ENCODE measurements around the gene FADD.

Gene FADD

DNA sequence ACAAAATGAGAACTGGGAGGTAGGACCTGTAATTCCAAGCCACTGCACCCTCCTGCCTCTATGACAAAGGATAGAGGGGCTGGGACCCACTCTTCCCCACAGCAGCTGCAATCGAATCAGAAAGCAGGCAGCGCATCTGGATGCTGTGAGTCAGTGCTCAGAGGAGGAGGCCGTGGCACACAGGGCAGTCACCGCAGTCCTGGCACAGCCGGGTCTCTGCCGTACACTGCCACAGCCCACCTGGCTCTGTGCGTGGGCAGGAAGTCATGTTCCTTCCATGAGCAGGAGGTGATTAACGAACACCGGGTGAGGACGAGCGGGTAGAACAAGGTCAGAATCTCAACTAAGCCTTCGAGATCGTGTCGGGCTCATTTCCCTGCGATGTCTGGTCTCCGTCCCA lies 37.2 kb downstream of the FADD start:
- no peak for DNase-seq

DNA sequence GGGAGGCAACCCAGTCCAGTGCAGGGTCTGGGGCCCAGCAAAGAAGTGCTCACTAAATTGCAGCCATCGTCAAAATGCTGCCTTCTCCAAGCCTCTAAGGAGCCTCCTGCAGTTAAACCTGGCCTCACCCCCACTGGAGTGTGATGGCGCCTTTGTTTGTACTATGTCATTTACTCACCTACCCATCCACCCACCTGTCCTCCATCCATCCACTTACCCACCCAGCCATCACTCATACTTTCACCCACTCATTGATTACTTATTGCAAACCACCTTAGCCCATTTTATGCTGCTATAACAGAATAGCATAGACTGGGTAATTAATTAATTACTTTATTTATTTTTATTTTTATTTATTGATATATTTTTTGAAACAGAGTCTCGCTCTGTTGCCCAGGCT lies 38.6 kb downstream of the FADD start:
- no peak for DNase-seq

DNA sequence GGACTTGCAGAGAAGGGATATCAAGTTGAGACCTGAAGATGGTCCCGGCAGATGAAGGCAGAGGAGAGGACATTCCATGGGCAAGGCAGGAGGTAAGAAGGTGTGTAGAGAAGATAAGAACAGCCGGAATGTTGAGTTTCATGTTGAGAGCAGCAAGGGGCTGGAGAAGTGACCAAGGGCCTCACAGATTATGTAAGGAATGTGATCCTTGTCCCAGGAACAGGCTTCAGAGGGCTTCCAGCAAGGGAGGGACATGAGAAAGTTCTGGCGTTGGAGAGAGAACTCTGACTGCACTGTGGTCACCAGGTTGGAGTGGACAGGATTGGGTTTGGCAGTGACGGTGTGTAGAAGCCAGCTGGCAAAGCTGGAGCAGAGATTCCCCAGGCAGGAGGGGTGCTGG lies 39.8 kb downstream of the FADD start:
- DNase-seq, result no peak

DNA sequence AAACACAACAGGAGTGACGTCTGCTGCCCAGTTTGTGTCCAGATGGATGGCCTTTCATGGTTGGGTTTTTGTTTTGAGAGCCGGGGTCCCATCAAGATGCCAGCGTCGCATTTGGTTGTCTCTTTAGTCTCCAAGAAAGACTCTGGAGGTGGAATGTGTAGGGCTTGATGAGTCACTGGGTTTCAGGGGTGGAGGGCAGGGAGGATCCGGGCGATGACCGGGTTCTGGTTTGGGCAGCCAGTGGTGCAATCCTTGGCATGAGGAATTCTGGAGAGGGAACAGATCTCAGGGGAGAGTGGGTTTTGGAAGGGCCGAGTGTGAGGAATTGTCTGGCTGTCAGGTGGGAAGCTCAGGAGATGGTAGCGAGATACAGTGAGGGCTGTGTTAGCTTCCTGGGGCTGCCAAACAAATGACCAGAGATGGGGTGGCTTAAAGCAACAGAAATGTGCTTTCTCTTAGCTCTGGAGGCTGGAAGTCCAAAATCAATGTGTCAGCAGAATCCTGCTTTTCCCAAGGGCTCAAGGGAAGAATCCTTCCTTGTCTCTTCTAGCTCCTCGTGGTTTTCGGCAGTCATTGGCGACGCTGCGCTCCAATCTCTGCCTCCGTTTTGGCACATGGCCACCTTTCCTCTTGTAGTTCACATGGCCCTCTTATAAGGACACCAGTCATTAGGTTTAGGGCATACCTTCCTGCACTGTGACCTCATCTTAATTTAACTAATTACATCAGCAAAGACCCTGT lies 41.0 kb downstream of the FADD start:
- DNase-seq, result no peak

DNA sequence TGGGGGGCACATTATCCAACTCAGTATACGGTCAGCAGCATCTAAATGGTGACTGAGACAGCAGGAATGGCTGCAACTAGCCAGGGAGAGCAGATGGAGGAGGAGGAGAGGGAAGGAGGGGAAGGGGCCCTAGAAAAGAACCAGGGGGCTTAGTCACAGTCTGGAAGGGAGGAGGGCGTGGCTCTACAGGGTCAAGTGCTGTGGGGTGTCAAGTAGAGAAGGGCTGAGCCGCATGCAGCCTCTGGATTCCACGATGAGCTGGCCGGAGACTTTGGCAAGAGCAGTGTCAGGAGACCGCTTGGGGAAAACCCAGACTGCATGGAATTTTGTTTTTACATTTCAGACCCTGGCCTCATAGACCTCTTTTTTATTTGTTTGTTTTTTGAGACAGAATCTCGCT lies 41.6 kb downstream of the FADD start:
- DNase-seq, result no peak

DNA sequence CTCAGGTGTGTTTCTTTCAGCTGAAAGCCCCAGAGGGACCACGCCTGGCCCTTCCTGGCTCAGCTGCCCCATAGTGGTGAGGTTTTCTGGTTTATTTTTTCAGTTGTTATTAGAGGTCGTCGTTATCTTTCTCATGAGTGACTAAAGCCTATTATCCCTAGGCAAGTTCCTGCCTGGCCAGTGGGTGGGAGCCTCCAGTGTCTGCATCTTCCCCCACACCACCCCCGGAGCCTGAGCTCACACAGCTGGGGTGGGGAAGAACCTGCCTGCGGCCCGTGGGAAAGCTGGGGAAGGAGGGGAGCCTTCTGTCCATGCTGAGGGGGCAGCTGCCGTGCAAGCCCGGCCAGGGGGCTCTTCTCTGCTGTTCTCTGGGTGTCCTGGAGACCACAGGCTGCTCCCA lies 43.1 kb downstream of the FADD start:
- DNase-seq, result no peak

DNA sequence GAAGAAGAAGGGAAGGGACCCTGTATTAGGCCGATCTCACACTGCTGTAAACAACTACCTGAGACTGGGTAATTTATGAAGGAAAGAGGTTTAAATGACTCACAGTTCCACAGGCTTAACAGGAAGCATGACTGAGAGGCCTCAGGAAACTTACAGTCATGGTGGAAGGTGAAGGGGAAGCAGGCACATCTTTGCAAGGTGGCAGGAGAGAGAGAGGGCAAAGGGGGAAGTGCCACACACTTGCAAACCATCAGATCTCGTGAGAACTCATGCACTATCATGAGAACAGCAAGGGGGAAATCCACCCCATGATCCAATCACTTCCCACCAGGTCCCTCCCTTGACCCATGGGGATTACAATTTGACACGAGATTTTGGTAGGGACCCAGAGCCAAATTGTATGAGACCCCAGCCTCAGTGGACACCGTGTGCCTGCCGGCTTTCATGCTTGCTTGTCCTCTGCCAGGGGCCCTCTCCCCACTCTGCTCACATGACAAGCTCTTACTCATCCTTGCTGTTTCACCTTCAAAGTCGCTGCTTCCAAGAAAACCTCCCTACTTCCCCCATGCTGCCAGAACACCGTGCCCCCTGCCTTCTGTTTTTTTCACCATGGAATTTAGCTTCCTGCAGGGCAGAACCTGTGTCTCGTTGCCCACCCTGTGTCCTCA lies 44.1 kb downstream of the FADD start:
- DNase-seq, result no peak

DNA sequence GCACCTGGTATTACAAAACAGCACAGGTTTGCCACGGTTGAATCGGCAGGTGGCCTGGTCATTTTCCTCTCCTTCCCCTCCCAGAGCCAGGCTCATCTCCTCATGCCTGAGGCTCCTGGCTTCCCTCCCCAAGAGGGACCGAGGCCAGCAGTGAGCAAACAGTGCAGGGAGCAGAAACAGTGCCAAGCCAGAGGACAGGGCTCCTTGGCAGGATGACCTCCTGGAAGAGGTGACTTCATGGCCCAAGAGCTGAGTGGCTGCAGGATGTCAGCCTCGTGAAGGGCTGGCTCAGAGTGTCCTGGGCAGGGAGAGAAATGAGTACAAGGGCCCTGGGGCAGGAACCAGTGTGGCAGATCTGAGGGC lies 44.6 kb downstream of the FADD start:
- no peak for DNase-seq

DNA sequence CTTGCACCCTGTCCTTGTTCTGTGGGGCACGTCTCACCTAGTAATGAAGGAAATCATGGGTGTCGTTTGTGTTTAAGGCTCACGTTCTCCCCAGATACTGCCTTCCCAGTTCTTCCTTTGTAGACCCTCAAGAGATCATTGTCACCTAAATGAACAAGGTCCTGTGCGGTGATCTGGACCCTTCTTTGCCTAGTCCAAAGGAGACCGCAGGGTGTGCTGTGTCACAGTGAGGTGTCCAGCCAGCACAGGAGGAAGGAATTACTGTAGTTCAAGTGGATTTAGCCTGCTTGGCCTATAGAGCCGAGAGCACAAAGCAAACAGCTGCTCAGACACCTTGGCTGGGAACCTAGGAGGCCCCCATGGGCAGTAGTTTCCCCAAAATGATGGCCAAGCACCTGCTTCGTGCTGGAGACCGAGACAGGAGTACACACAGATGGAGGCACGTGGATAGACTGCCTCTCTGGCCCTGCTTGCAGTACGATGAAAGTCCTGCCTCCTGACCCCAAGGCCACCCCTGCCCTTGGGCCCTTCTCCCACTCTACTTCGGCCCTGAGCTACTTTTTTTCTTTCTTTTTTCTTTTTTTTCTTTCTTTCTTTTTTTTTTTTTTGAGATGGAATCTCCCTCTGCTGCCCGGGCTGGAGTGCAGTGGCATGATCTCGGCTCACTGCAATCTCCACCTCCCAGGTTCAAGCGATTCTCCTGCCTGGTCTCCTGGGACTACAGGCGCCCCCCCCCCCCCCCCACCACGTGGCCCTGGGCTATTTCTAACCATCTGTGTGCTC lies 48.0 kb downstream of the FADD start:
- no peak for DNase-seq

DNA sequence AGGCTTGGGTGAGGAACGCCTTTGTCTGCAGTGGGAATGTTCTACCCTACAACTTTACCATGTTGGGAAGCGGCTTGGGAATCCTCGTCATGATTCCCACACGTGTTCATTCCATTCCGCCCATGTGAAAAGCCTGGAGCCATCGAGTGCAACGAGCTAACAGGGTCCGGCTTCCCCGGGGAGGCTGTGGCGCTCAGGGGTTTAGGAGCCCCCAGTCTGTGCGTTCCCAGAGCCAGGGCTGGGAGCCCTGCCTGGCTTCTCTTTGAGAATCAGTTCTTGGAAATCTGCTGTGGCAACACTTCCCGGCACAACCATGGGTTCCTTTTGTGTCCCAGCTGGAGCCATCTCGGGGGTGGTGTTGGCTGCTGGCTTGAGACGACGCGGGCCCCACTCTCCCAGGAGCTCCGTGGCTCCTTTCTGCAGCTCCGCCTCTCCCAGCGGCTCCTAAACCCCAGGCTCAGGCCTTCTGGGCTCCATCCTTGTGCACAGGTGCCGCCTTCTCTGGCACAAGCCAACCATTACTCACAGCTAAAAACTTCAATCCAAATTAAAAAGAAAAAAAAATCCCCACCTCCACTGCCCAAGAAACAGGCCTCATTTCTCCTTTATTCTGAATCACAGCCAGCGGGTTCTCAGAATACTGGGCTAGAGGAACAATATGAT lies 48.7 kb downstream of the FADD start:
- no peak for DNase-seq

DNA sequence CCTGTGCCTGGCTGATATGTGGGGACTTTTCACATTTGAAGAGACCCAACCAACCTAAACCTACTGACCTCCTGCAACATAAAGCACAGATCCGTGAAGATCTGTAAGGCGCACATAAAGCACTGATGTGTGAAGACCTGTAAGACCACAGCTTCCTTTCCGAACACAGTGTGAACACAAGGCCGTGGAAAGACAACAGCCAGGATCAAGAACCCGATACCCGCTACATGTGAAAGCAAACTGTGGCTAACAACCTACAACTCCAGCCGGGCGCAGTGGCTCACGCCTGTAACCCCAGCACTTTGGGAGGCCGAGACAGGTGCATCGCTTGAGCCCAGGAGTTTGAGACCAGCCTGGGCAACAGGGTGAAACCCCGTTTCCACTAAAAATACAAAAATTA lies 49.7 kb downstream of the FADD start:
- DNase-seq, result no peak

DNA sequence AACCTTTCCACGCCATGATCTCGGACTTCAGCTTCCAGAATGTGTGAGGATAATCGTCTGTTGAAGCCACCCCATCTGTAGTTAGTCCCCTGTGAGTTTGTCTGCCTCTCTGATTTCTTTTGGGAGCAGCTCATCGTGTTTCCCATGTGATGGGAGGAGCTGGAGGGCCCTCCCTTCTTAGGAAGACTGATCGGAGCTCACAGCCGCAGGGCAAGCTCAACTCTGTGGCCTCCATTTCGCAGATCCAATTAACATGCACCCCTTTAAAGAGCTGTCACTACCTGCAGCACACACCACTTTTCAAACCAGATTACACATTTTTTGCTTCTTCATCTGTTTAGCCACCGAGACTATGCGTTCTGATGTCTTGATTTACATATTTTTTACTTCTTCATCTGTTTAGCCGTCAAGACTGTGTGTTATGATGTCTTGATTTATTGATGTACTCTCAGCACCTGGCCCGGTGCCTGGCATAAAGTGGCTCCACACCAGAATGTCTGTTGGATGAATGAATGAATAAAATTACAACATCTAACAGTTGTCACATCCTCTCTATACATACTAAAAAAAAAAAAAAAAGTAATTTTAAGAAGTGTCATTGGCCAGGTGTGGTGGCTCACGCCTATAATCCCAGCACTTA lies 52.5 kb downstream of the FADD start:
- no peak for DNase-seq

All from NCI-H1048 (cell line).